Globus pallidus (tissue), 1 donor: Measurements from ENCODE around the gene DHRS4.
"Not testable (repeated sequence)": the region's sequence is repeated elsewhere in the genome, so short reads cannot be mapped to it uniquely, and the experiment has no call there.

Experiments
- DNase-seq: peaks from one replicate; pipeline ENCODE4 v3.0.0-alpha.2; 2015; ENCODE audit warnings: low spot score

Gene DHRS4

DNA sequence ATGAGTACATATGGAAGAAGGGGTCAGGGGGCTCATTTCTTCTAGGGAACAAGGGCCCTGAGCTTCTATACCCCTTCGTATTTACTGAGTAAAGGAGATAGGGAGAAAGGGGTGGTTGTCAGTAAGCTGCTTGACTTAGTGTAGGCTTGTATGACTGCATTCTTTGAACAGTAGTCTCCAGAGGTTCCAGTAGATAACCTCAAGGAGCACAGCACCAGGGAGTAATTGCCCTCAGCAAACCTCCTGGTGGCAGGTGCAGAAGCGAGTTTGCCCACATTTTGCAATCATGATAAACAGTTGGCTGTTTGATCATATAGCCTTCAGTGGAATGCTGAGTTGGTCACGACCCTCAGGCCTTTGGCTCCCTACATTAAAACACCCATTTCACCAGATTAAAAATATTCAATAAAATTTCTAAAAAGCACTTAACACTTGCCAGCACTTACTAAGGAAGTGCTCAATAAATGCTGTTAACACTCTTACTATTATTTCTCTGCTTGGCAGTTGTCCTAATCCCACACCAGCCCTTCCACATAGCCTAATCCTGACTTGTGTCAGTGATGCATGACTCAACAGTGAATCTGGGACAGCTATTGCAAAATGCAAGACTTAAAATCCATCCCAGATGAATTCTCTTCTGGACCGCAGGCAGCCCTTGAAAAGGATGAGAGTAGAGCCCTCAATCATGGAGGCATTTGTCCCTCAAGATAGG is 31.5 kb downstream of the DHRS4 start:
- DNase-seq: no peak

DNA sequence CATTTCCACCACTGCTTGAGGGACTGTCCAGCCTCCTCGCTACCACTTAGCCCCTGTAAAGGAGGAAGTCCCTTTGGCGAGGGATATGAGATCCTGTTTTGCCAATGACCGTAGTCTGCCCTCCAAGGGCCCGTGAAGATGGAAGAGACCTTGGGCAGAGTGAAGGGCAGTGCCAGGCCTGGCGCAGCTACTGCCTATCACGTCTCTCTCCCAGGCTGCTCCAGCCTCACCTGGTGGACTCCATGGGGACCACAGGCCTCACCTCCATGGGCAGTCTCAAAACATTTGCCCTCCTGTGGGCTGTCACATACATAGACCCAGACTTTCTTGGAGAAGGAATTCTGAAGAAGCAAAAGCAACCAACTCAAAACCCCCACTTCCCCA is 34.6 kb downstream of the DHRS4 start:
- not testable (repeated sequence) for DNase-seq

DNA sequence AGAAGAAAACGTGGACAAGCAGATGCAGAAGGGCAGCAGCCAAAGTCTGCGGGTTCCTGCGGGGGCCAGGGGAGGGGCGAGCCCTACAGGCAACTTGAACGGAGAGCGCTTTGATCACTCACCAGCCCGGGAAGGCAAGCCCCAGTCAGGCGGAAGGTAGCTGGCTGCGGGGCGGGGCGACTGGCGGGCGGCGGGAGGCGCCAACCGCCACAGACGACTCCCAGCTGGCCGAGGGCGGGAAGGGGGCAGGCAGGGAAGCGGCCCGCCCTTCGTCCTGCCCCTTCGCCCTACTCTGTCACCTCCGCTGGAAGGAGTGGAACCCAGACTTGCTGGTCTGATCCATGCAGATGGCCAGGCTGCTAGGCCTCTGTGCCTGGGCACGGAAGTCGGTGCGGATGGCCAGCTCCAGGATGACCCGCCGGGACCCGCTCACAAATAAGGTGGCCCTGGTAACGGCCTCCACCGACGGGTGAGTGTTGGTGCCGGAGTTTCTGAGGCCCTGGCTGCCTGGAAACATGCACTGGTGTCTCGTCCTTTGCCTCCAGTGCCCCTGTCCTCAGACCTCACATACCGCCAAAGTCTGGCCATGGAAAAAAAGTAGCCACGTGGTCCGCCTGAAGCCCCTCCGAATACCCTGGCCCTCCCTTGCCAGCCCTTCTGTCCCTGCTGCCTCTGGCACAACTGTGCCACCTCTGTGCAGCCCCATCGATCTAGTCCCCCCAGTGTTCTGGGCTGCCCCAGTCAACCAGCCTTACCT is 35.2 kb downstream of the DHRS4 start, which contains the start of gene DHRS4L2:
TSS of gene DHRS4L2 (plus strand) at position 323 of the 757 bp plus-strand sequence. CDS start at position 342, 19 bp downstream.
- DNase-seq: peak; percentile 36

DNA sequence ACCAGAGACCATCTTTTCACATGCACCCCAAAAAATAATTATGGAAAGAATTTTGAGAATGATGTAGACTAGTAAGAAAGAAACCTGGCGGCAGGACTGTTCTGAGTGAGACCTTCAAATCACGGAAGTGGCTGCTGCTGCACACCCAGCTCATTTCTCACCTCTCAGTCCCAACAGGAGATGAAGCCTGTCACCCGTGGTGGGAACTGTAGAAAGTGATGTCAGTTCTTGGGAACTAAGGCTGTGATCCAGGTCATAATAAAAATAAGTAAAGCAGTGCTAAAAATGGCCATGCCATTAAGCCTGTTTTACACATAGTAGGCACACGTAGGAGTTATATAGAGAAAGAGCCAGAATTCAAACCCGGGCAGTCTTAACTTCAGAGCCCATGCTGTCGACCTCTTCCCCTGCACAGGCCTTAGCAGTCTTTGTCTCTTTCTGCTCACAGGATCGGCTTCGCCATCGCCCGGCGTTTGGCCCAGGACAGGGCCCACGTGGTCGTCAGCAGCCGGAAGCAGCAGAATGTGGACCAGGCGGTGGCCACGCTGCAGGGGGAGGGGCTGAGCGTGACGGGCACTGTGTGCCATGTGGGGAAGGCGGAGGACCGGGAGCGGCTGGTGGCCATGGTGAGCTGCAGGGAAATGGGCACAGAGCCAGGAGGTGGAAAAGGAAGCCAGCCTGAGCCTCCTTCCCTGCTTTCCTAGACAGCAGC is 36.3 kb downstream of the DHRS4 start:
- DNase-seq: peak; percentile 54

DNA sequence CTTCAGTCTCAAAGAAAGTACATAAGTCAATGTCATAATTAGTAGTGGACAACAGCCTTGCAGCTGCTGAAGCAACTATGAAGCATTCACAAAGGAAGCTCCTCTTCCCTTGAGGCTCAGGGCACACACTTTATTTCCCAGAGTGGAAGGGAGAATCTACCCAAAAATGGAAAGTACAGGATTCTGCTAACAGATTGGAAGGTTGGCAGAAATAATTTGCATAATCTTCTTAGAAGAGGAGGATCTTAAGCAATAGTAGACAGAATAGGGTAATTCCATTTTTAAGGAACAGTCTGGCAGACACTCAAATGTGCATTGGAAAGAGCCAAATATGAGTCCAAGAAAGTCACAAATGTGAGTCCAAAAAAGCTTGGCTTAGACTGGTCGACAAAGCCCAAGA is 37.4 kb downstream of the DHRS4 start:
- not testable (repeated sequence) for DNase-seq

DNA sequence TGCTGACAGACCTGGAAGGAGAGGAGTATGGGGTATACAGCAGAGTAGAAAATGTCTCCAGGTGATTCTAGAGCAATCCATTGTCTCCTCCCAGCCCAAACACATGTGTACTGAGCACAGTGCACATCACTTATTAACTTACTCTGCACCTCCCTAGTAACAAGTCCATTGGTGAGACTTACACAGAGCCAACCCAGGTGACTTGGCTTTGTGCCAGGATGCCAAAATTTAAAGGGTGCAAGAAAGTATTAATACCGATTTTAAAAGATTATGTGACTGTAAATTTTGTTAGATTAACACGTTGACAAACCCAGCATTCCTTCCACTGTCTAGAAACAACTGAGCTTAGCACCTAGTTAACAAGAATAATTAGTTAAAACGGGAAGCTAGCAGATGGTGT is 39.5 kb downstream of the DHRS4 start:
- not testable (repeated sequence) for DNase-seq

DNA sequence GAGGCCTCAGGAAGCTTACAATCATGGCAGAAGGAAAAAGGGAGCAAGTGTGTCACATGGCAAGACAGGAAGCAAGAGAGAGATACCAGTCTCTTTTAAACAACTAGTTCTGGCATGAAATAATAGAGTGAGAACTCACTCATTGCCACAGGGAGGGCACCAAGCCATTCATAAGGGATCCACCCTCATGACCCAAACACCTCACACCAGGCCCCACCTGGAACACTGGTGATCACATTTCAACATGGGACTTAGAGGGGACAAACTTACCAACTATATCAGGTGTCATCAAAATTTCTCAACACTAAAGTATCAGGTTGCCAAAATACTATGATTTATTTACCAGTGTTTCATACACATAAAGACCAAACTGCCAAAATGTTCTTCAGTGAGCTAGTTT is 42.4 kb downstream of the DHRS4 start:
- not testable (repeated sequence) for DNase-seq

DNA sequence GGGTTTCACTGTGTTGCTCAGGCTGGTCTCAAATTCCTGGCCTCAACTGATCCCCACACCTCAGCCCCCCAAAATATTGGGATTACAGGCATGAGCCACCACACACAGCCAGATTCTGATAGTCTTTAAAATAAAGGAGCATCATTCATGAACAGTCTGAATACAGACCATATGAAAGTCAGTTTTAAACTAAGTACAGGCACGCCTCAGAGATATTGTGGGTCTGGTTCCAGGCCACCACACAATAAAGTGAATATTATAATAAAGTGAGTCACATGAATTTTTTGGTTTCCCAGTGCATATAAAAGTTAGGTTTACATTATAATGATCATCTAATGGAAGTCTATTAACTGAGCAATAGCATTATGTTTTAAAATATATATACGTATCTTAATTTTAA is 43.3 kb downstream of the DHRS4 start:
- not testable (repeated sequence) for DNase-seq

DNA sequence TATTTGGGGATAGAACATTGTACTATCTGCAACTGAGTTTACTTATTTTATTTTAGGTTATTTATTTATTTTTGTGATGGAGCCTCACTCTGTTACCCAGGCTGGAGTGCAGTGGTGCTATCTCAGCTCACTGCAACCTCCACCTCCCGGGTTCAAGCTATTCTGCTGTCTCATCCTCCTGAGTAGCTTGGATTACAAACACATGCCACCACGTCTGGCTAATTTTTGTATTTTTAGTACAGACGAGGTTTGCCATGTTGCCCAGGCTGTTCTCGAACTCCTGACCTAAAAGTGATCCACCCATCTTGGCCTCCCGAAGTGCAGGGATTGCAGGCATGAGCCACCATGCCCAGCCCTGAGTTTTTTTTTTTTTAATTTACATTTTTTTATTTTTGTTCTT is 46.1 kb downstream of the DHRS4 start:
- not testable (repeated sequence) for DNase-seq

DNA sequence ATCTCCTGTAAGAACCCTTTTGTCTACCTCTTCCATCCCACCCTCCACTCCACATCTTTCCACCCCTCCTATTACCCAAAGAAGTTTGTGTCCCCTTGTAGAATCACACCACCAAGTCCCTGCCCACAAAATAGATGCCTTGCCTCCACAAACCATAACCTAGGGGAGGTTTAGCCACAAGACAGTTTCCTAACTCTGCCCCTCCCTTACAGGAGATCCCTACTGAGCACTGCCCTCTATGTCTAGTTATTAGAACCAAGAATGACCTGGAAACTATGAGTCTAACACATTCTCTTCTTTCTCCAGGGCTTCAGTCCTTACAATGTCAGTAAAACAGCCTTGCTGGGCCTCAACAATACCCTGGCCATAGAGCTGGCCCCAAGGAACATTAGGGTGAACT is 47.5 kb downstream of the DHRS4 start:
- DNase-seq: not testable (repeated sequence)

DNA sequence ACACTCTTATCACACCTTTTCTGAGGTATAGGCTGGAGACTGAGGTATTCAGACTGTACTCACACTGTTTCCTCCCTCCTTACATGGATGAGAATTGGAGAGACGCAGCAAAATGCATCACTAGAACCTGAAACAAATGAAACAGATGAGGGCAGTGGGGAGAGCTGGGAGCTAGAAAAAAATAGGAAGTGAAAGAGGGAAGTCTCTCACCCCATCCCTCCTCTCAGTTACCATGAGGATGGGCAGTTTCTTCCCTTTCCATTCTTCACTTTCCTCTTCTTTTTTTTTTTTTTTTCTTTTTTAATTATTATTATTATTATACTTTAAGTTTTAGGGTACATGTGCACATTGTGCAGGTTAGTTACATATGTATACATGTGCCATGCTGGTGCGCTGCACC is 48.1 kb downstream of the DHRS4 start:
- not testable (repeated sequence) for DNase-seq

DNA sequence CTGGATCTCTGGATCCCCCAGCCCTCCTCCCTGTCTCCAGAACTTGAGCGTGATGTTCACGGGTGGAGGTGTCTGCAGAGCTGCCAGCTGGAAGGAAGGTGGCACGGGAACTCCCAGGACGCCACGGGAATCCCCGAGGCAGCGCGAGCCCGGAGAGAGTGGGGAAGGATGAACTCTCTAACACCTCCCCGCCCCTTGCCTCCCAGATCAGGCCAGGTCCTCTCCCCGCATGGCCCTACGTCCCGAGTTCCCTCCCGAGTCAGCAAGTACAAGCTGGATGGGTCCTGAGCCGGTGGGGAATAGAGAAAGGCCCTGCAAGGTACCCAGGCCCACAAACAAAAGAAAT is 52.9 kb downstream of the DHRS4 start:
- not testable (repeated sequence) for DNase-seq

DNA sequence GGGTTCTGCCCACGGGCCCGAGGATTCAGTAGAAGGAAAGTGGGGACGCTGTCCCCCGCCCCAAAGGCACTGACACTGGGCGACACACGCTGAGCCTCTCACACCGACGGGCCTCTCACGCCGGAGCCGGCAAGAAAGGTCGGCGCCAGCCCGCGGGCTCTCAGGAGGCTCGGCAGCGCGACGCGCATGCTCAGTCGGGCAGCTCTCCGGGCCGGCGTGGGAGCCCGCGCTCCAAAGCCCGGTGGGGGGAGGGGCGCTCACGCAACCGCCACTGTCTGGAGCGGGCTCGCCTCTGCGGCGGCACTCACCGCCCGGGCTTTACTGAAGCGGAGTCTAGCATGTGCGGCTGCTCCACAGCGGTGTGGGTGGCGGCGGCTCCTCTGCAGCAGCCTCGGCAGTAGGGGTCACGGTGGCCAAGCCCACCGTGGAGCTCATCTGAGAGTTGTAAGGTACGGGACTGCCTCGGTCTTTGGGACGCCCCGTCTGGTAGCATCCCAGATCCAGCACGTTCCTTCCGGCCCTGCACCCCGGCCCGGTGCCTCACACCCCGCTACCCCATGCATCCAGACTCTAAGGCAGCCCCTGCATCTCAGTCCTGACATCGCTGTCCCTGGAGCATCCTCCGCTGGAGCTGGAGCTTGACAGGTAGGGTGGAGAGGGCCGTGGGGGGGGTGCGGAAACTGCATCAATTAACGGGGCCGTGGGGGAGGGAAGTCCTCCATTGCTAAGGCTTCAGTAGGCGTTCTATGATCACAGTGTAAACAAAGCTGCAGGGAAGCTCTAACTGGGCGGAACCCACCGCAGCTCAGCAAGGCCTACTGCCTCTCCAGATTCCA is 53.5 kb downstream of the DHRS4 start:
- peak; percentile 46 for DNase-seq

DNA sequence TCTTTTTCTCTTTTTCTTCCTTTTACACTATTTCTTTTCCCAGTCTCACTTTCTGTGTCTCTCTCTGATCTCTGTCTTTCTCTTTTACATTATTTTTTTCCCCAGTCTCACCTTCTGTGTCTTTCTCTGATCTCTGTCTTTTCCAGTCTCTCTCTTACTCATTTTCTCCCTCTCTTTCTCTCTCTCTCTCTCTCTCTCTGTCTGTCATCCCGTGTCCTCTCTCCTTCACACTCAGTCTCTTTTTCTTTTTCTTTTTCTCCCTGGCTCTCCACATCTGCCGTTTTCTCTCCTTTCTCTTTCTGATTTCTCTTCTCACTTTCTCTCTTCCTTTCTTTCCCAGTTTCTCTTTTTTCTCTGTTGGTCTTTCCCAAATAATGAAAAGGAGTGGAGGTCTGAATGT is 57.5 kb downstream of the DHRS4 start:
- DNase-seq: no peak

DNA sequence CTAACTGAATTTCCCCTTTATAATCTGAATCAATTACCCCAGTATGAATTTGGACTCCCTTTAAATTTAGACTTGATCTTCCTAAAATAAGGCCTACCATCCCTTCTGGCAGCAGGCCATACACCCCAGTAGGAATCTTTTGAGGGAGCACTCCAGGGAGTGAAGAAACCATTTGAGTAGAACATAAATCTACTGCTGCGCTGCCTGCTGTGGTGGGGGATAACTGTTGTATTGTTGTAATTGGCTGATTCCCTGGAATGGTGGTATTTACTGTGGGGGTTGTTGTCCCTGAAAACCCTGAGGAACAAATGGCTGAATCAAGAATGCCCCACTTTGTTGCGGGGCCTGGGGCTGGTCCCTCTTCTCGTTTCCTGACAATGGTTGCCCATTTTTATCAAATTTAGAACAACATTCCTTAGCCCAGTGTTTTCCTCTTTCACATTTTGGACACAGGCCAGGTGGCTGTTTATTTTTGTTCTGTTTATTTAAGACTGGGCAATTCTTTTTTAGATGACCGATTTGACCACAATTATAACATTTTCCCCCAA is 59.2 kb downstream of the DHRS4 start:
- not testable (repeated sequence) for DNase-seq

DNA sequence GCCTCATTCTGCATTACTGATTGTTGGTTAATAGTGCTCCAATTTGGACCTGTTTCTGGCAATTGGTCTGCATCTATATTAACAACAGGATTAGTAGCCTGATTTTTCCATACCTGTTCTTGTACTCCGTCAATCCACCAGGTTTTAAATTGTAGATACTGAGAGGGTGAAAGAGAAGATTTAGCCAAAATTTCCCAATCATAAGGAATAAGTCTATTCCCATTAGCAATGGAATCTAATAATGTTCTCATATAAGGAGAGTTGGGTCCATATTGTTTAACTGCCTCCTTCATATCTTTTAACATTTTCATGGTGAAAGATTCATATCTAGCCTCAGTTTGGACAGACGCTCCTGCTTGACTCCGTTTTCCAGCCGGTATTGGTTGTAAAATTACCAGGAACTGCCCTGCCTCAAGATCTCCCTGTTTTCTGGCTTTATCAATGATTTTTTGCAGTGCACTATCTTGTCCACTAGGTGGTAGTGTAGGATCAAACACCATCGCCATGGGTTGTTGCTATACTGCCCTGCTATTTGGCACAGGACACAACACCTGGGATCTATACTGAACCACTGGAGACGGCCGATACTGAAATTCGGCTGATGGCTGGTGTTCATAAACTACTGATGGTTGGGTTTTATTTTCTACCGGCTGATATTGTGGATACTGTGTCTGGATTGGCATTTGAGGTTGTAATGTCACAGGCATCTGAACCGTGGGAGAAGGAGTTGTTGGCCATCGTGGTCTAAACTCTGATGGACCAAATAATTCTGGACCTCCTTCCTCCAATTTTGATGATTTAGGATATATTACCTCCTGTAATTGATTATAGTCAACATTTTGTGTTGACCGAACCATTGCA is 60.3 kb downstream of the DHRS4 start:
- peak; percentile 73 for DNase-seq

DNA sequence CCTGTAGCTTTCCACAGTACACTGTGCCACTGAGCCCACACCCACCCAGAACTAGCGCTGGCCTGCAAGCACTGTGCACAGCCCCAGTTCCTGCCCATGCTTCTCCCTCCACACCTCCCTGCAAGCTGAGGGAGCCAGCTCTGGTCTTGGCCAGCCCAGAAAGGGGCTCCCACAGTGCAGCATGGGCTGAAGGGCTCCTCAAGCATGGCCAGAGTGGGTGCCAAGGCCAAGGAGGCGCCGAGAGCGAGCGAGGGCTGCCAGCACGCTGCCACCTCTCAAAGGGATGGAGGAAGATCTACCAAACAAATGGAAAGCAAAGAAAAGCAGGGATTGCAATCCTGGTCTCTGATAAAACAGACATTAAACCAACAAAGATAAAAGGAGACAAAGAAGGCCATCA is 62.2 kb downstream of the DHRS4 start:
- not testable (repeated sequence) for DNase-seq
